CD14-positive monocyte (primary cell): ENCODE results near the gene USB1. TPM values are rescaled to one million over a fixed set of nuclear protein-coding genes. Genes with fewer than 3 reads are reported as not detected.

Experiments
- DNase-seq, 3 donors: peaks; one replicate each; pipeline ENCODE4 v3.0.0-alpha.2; 2011 to 2022
- H2AFZ ChIP-seq: 2 replicates; pipeline ENCODE4 v1.6.0; 2012; ENCODE audit warnings: mild to moderate bottlenecking, low read depth, low read length, inconsistent platforms; ENCODE audit not compliant: insufficient read depth, poor library complexity, severe bottlenecking
- H3K27ac ChIP-seq, 2 donors: 1 replicate in 1 of 2; 2 replicates in 1 of 2; pipeline ENCODE4 v1.5.1; 2012 to 2013; ENCODE audit warnings: low read length in 2 of 2, control low read depth in 1 of 2, inconsistent platforms in 1 of 2, low read depth in 1 of 2, mild to moderate bottlenecking in 1 of 2
- H3K27me3 ChIP-seq, 2 donors: one replicate each; pipeline versions ENCODE4 v1.6.0 to v1.6.1; 2011 to 2013; ENCODE audit warnings: low read length in 2 of 2; ENCODE audit not compliant: control insufficient read depth in 2 of 2, insufficient read depth in 2 of 2
- H3K36me3 ChIP-seq, 2 donors: replicated peaks in 1 of 2; 1 replicate in 1 of 2; 2 replicates in 1 of 2; pipeline versions ENCODE4 v1.5.1 to v1.6.1; 2012 to 2013; ENCODE audit warnings: low read length in 2 of 2, control low read depth in 1 of 2, inconsistent platforms in 1 of 2, mild to moderate bottlenecking in 1 of 2; ENCODE audit not compliant: insufficient read depth in 2 of 2, control insufficient read depth in 1 of 2
- H3K4me1 ChIP-seq, 2 donors: 1 replicate in 1 of 2; 2 replicates in 1 of 2; pipeline versions ENCODE4 v1.5.1 to v1.6.1; 2012 to 2013; ENCODE audit warnings: low read length in 2 of 2, control low read depth in 1 of 2, inconsistent platforms in 1 of 2, mild to moderate bottlenecking in 1 of 2, moderate library complexity in 1 of 2; ENCODE audit not compliant: insufficient read depth in 2 of 2, control insufficient read depth in 1 of 2
- H3K4me2 ChIP-seq: replicated peaks from 2 replicates; pipeline ENCODE3; 2012; ENCODE audit warnings: low read length, moderate library complexity, mild to moderate bottlenecking; ENCODE audit not compliant: poor library complexity, severe bottlenecking; ENCODE audit errors: extremely low read depth
- H3K4me3 ChIP-seq, 3 experiments: fragments of 200-600 bp in 1 of 3; sonication (generic) in 1 of 3; replicated peaks in 1 of 3; 1 replicate in 2 of 3; 2 replicates in 1 of 3; pipeline ENCODE4 v1.5.1; 2011 to 2013; ENCODE audit warnings: low read length in 3 of 3, mild to moderate bottlenecking in 3 of 3, control low read depth in 2 of 3, low read depth in 2 of 3, inconsistent platforms in 1 of 3, moderate library complexity in 1 of 3
- H3K79me2 ChIP-seq: 2 replicates; pipeline ENCODE4 v1.6.0; 2012; ENCODE audit warnings: mild to moderate bottlenecking, control low read depth, inconsistent platforms, low read length, moderate library complexity; ENCODE audit not compliant: insufficient read depth
- H3K9ac ChIP-seq: 2 replicates; pipeline ENCODE4 v1.6.0; 2017; ENCODE audit warnings: low read length, mild to moderate bottlenecking; ENCODE audit not compliant: insufficient read depth, poor library complexity, severe bottlenecking
- H3K9me3 ChIP-seq, 2 donors: replicated peaks in 1 of 2; 1 replicate in 1 of 2; 2 replicates in 1 of 2; pipeline versions ENCODE4 v1.5.1 to v1.6.1; 2012 to 2013; ENCODE audit warnings: low read length in 2 of 2, control low read depth in 1 of 2; ENCODE audit not compliant: control insufficient read depth in 1 of 2, insufficient read depth in 1 of 2
- H4K20me1 ChIP-seq: 2 replicates; pipeline ENCODE4 v1.6.0; 2012; ENCODE audit warnings: mild to moderate bottlenecking, low read length, control low read depth, moderate library complexity; ENCODE audit not compliant: insufficient read depth
- H3K27ac Mint-ChIP-seq, 7 donors: one replicate each; pipeline ENCODE4 v1.8.0; 2020; ENCODE audit warnings: mild to moderate bottlenecking in 7 of 7, mixed read lengths in 7 of 7, moderate library complexity in 6 of 7, inconsistent platforms in 2 of 7
- H3K27me3 Mint-ChIP-seq, 3 donors: one replicate each; pipeline ENCODE4 v1.8.0; 2021 to 2022; ENCODE audit warnings: low read depth in 3 of 3, mild to moderate bottlenecking in 3 of 3, mixed read lengths in 3 of 3, moderate library complexity in 3 of 3, inconsistent platforms in 1 of 3
- H3K36me3 Mint-ChIP-seq, 2 donors: one replicate each; pipeline ENCODE4 v1.8.0; 2020; ENCODE audit warnings: mixed read lengths in 2 of 2, inconsistent platforms in 1 of 2, mild to moderate bottlenecking in 1 of 2
- H3K4me1 Mint-ChIP-seq: one replicate; pipeline ENCODE4 v1.8.0; 2020; ENCODE audit warnings: mild to moderate bottlenecking, mixed read lengths
- H3K4me3 Mint-ChIP-seq, 2 donors: one replicate each; pipeline ENCODE4 v1.8.0; 2020; ENCODE audit warnings: mild to moderate bottlenecking in 2 of 2, mixed read lengths in 2 of 2, moderate library complexity in 1 of 2
- H3K9me3 Mint-ChIP-seq, 7 donors: one replicate each; pipeline ENCODE4 v1.8.0; 2020 to 2022; ENCODE audit warnings: mixed read lengths in 7 of 7, mild to moderate bottlenecking in 6 of 7, moderate library complexity in 6 of 7, inconsistent platforms in 2 of 7
- CTCF ChIP-seq: fragments of 200-600 bp; IDR thresholded peaks from one replicate; pipeline ENCODE4 v1.8.0; 2022; ENCODE audit warnings: antibody characterized with exemption, mild to moderate bottlenecking
- WGBS: methylation state at CpG from one replicate; pipeline ENCODE4 v1.1.5; 2013; ENCODE audit warnings: missing lambda C conversion rate; ENCODE audit not compliant: insufficient coverage; 5-methylcytosine and 5-hydroxymethylcytosine counted together
- intact Hi-C, 2 donors: fragments of 100-400 bp; cut with micrococcal nuclease; formaldehyde crosslinking; loops; one replicate each; pipeline versions ENCODE4 v1.15.0 to v1.15.1; 2023
- polyA plus RNA-seq, 3 donors: library from polyadenylated mRNA; depleted of rRNA in 1 of 3; unstranded in 2 of 3; stranded (reverse) in 1 of 3; fragments of 300-500 nt in 2 of 3; fragments of >200 nt in 1 of 3; fragmentation: Illumina TruSeq in 2 of 3; gene quantifications; 1 replicate in 2 of 3; 2 replicates in 1 of 3; pipeline ENCODE4 v1.2.3, GENCODE V29; 2012 to 2021

The USB1 gene
- polyA plus RNA-seq, 3 donors, result 25.7 to 55.7 (median 44.4) TPM

DNA sequence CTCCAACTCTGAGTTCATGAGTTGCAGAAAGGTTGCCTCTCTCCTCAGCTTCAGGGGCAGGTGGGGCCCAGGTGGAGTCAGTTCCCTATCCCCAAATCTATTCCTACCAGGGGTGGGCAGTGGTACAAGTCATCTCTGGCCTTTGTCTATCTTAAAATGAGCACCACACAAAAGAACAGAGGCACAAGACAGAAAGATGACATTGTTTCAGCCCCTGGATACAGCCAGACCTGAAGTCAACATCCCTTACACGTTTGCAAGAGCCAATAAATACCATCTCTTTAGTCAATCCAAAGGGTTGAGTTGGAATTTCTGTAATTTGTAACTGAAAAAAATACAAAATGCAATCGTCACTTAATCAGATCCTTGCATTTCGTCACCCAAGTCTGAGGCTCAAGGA, 56.6 kb downstream of the USB1 start:
- no peak for DNase-seq
- Histone ChIP-seq H3K79me2 (no peaks in the 10 kb centered on the region), H3K27ac (no peak overlapping the region), H3K4me3 (no peak overlapping the region), H3K27me3 (no peaks in the 10 kb centered on the region), H4K20me1 (no peaks in the 10 kb centered on the region), H3K36me3 (no peaks in the 10 kb centered on the region), H3K4me2 (no peak overlapping the region), H3K4me1 (no peaks in the 10 kb centered on the region), H3K9me3 (no peaks in the 10 kb centered on the region), H3K9ac (no peak overlapping the region), H2AFZ (no peak overlapping the region)
- no peaks in the 10 kb centered on the region for H3K4me1 Mint-ChIP-seq
- 93% methylated on average over 2 of the region's 3 CpGs for WGBS
- H3K27me3 Mint-ChIP-seq, result peaks cover 0 to 3% (median 2%) of the 10 kb centered on the region in 3 donors
- H3K9me3 Mint-ChIP-seq, result peaks cover 0 to 2% (median 0%) of the 10 kb centered on the region in 7 donors
- H3K27ac Mint-ChIP-seq, result no peak overlapping the region
- no peak overlapping the region for H3K4me3 Mint-ChIP-seq
- H3K36me3 Mint-ChIP-seq, result no peaks in the 10 kb centered on the region
- no peak for TF ChIP-seq CTCF
- intact Hi-C loops, result no loop called here

DNA sequence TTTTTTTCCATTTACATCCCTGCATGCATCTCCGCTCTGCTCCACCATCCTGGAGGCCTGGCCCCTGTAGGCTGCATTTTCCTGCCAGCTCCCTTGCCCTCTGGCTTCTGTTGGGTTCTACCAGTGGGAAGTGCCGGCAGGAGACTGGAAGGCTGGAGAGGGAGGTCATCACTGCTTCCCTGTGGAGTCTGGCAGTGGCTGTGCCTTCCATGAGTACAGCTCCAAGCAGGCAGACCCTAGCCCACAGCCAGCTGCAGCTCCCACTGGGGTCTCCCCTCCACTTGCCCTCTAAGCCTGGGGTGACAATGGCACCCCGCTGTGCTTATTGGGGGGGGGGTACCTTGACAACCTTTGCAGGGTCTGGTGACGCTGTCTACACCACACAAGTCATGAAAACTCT, 61.6 kb downstream of the USB1 start:
- Histone ChIP-seq H3K4me3 (no peak overlapping the region), H2AFZ (no peak overlapping the region), H3K4me2 (no peak overlapping the region), H3K27ac (no peak overlapping the region), H3K9ac (no peak overlapping the region), H4K20me1 (no peaks in the 10 kb centered on the region), H3K9me3 (no peaks in the 10 kb centered on the region), H3K27me3 (no peaks in the 10 kb centered on the region), H3K79me2 (no peaks in the 10 kb centered on the region), H3K4me1 (no peaks in the 10 kb centered on the region), H3K36me3 (no peaks in the 10 kb centered on the region)
- no peak overlapping the region for H3K27ac Mint-ChIP-seq
- DNase-seq, result no peak
- no peaks in the 10 kb centered on the region for H3K4me1 Mint-ChIP-seq
- H3K27me3 Mint-ChIP-seq, result peaks cover 0 to 2% (median 0%) of the 10 kb centered on the region in 3 donors
- 100% methylated on average over 2 of the region's 4 CpGs for WGBS
- H3K36me3 Mint-ChIP-seq, result no peaks in the 10 kb centered on the region
- H3K4me3 Mint-ChIP-seq, result no peak overlapping the region
- no peak for TF ChIP-seq CTCF
- H3K9me3 Mint-ChIP-seq, result no peaks in the 10 kb centered on the region
- intact Hi-C loops, result no loop called here
